ENCODE data around the gene SZT2.

GRCh38 chr1:43389326-43390313, at the start of gene SZT2, which contains the start of gene MED8:
- TF ChIP-seq EZH2 (IDR thresholded peaks at IDR 0.05; ENCODE audit: borderline replicate concordance), result no peak
- no peak for TF ChIP-seq CTCF (IDR thresholded peaks at IDR 0.05; ENCODE audit: poor library complexity)
- TF ChIP-seq EZH2phosphoT487 (IDR thresholded peaks at IDR 0.05; ENCODE audit: low read depth, severe bottlenecking, unreplicated experiment), result no peak
